DND-41 (cell line): ENCODE measurements around the gene HLA-A.

Experiments used
- CTCF ChIP-seq: IDR thresholded peaks from 2 replicates; pipeline ENCODE4 v1.5.1; 2012; ENCODE audit warnings: borderline replicate concordance, low read length, moderate library complexity, mild to moderate bottlenecking; ENCODE audit not compliant: poor library complexity, severe bottlenecking; ENCODE audit errors: extremely low read depth
- EZH2 ChIP-seq: IDR thresholded peaks from 3 replicates; pipeline ENCODE4 v1.6.1; 2012; ENCODE audit warnings: borderline replicate concordance, low read depth, mild to moderate bottlenecking, moderate library complexity, low read length, inconsistent platforms; ENCODE audit not compliant: severe bottlenecking

GRCh38 chr6:29948277-29948676 lies 5.9 kb downstream of the HLA-A start:
- TF ChIP-seq CTCF (no peak), EZH2 (no peak)
